ENCODE results near the gene OR2AE1.
A peak's percentile ranks its signal among the peaks of the same experiment; 100 is the strongest.
"Not testable (repeated sequence)": the region's sequence is repeated elsewhere in the genome, so short reads cannot be mapped to it uniquely, and the experiment has no call there.

Gene OR2AE1

GRCh38 chr7:99876933-99877332, at the start of gene OR2AE1:
Gene OR2AE1, minus strand, starts transcription at chr7:99877033. Its CDS starts 0 bp downstream, at chr7:99877033.
- DNase-seq = no peak

- DNase-seq = no peak
Observed at GRCh38 chr7:99926321-99926720, 49.5 kb upstream of the OR2AE1 start.

- no peak for DNase-seq
Observed at GRCh38 chr7:99923200-99923599, 46.4 kb upstream of the OR2AE1 start.

GRCh38 chr7:99920149-99920548, 43.3 kb upstream of the OR2AE1 start:
- DNase-seq = no peak

GRCh38 chr7:99919814-99920112, 42.9 kb upstream of the OR2AE1 start:
- DNase-seq = no peak

- peak; percentile 90 for DNase-seq
Observed at GRCh38 chr7:99918959-99919813, 42.4 kb upstream of the OR2AE1 start, which contains the start of gene TRIM4. Gene TRIM4, minus strand, starts transcription at chr7:99919530. Its CDS starts 129 bp downstream, at chr7:99919401.

- no peak for DNase-seq
Observed at GRCh38 chr7:99910976-99911375, 34.1 kb upstream of the OR2AE1 start.

- no peak for DNase-seq
Observed at GRCh38 chr7:99901581-99901980, 24.7 kb upstream of the OR2AE1 start.

- no peak for DNase-seq
Observed at GRCh38 chr7:99899830-99900519, 23.1 kb upstream of the OR2AE1 start.

GRCh38 chr7:99898836-99899235, 22.0 kb upstream of the OR2AE1 start:
- DNase-seq = no peak

GRCh38 chr7:99898023-99898357, 21.2 kb upstream of the OR2AE1 start:
- no peak for DNase-seq

- no peak for DNase-seq
Observed at GRCh38 chr7:99897322-99898022, 20.6 kb upstream of the OR2AE1 start.

GRCh38 chr7:99894738-99895137, 17.9 kb upstream of the OR2AE1 start:
- no peak for DNase-seq

GRCh38 chr7:99893280-99893679, 16.4 kb upstream of the OR2AE1 start:
- DNase-seq = no peak

GRCh38 chr7:99890348-99890747, 13.5 kb upstream of the OR2AE1 start:
- DNase-seq = not testable (repeated sequence)

GRCh38 chr7:99888366-99888765, 11.5 kb upstream of the OR2AE1 start:
- DNase-seq = not testable (repeated sequence)

GRCh38 chr7:99881370-99881769, 4.5 kb upstream of the OR2AE1 start:
- no peak for DNase-seq

- no peak for DNase-seq
Observed at GRCh38 chr7:99876491-99876890, 342 bp downstream of the OR2AE1 start.

- no peak for DNase-seq
Observed at GRCh38 chr7:99868246-99868645, 8.6 kb downstream of the OR2AE1 start.

- not testable (repeated sequence) for DNase-seq
Observed at GRCh38 chr7:99867477-99867876, 9.4 kb downstream of the OR2AE1 start.

GRCh38 chr7:99863847-99864440, 12.9 kb downstream of the OR2AE1 start:
- DNase-seq = no peak

- no peak for DNase-seq
Observed at GRCh38 chr7:99860281-99861127, 16.3 kb downstream of the OR2AE1 start.
